Omental fat pad (tissue), 4 donors: ENCODE results near the gene CACNA1S. TPM values are rescaled to one million over a fixed set of nuclear protein-coding genes. Genes with fewer than 3 reads are reported as not detected.

Experiments
- ATAC-seq: fragments of 150-250 bp; one replicate; pipeline ENCODE4 v1.9.1; 2016; ENCODE audit warnings: mild to moderate bottlenecking, moderate library complexity; ENCODE audit not compliant: low FRiP score
- DNase-seq: peaks from one replicate; pipeline ENCODE4 v3.0.0-alpha.2; 2019; ENCODE audit warnings: low spot score
- CTCF ChIP-seq, 3 donors: fragments of 450-650 bp; IDR thresholded peaks; one replicate each; pipeline ENCODE4 v1.5.1; 2016 to 2017; ENCODE audit warnings: antibody characterized with exemption in 3 of 3, mild to moderate bottlenecking in 3 of 3, moderate library complexity in 2 of 3
- total RNA-seq, 4 donors: library from RNA; depleted of rRNA; stranded (reverse); fragments of >200 nt; gene quantifications; one replicate each; pipeline ENCODE4 v1.1.0, GENCODE V29; 2016

The CACNA1S gene
- total RNA-seq, 4 donors from 2014 or later: not detected

DNA sequence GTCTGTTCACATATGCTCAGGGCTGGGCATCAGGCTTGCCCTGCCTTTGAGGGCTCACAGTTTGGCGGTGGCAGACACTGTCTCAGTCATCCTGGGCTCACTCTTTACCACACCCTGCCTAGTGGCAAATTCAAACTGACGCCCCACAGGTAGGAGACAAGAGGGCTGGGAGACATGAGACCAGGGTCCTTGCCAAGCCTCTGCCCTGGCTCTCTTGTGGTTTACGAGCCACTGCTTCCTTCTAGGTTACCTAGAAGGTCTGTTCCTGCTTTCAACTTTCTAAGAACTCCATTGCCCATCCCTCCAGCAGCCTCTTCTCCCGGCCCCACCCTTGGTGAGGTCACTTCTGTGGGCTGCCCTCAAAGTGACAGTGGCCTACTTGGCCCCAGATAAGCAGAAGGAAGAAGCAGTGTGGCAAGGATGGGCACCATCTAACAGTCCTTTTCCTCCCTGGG is 99.2 kb downstream of the CACNA1S start:
- ATAC-seq (no peak), DNase-seq (no peak)
- no peak for TF ChIP-seq CTCF (IDR thresholded peaks at IDR 0.05)

- ATAC-seq: no peak
- no peak for TF ChIP-seq CTCF (IDR thresholded peaks at IDR 0.05)
- no peak for DNase-seq
Measured at GRCh38 chr1:201011616-201012015, 100.6 kb downstream of the CACNA1S start.

DNA sequence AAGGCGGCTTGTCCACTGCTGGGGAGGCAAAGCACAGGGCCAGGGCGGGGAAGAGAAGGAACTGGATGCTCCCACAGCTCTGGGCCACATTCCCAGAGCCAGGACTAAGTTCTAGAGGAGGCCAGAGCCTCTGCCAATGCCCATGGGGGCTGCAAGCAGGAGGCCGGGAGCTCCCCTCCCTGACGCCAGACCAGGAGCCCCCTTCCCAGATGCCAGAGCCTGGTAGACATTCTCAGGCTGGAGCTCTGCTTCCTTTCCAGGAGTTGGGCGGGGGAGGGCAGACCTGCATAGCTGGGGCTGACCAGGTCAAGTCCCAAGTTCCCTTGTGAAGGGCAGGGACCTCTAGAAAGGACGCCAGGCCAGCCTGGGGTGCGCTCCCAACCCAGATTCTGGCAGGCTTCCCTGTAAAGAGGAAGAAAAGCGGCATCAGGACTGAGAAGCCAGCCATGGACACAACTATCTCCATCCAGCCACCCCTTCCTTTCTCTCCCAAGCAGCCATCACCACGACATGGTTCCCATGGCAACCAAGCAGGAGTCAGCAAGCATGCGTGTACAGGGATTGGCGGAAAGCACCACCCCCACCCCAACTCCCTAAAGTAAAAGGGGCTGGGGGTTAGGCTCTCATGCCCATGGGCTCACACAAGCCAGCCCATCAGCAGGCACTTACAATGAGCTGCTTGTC is 102.1 kb downstream of the CACNA1S start:
- no peak for TF ChIP-seq CTCF (IDR thresholded peaks at IDR 0.05)
- no peak for DNase-seq

GRCh38 chr1:201008666-201009360 is 103.4 kb downstream of the CACNA1S start:
- DNase-seq (no peak), ATAC-seq (no peak)
- TF ChIP-seq CTCF (IDR thresholded peaks at IDR 0.05): no peak

More for the DNA sequence above, 102.1 kb downstream of the CACNA1S start:
- ATAC-seq: no peak

- no peak for DNase-seq
- no peak for ATAC-seq
- no peak for TF ChIP-seq CTCF (IDR thresholded peaks at IDR 0.05)
Measured at GRCh38 chr1:201007481-201007880, 104.7 kb downstream of the CACNA1S start.

- TF ChIP-seq CTCF (IDR thresholded peaks at IDR 0.05): no peak
- DNase-seq (no peak), ATAC-seq (no peak)
Measured at GRCh38 chr1:201006450-201006849, 105.8 kb downstream of the CACNA1S start.

- TF ChIP-seq CTCF (IDR thresholded peaks at IDR 0.05): no peak
- ATAC-seq (no peak), DNase-seq (no peak)
Measured at GRCh38 chr1:201004732-201005131, 107.5 kb downstream of the CACNA1S start.
